HepG2 (cell line): Measurements from ENCODE around the gene TOB1. TPM values are rescaled to one million over a fixed set of nuclear protein-coding genes. Genes with fewer than 3 reads are reported as not detected.

Experiments used
- FOXM1 ChIP-seq: sonication (generic); formaldehyde crosslinking; IDR thresholded peaks from 2 replicates; pipeline ENCODE4 v1.5.0; 2020; ENCODE audit warnings: missing genetic modification reagents
- HDAC1 ChIP-seq: sonication (generic); formaldehyde crosslinking; IDR thresholded peaks from 2 replicates; pipeline ENCODE4 v1.5.1; 2020; ENCODE audit warnings: mild to moderate bottlenecking, missing genetic modification reagents
- HNRNPK ChIP-seq: fragments of 200-400 bp; formaldehyde crosslinking; IDR thresholded peaks from 2 replicates; pipeline ENCODE4 v1.6.1; 2018; ENCODE audit warnings: low read length, low read depth, moderate library complexity, mild to moderate bottlenecking; ENCODE audit not compliant: poor library complexity, severe bottlenecking
- MTA3 ChIP-seq: sonication (generic); formaldehyde crosslinking; IDR thresholded peaks from 2 replicates; pipeline ENCODE4 v1.4.0; 2020; ENCODE audit warnings: missing genetic modification reagents
- PCBP1 ChIP-seq: fragments of 200-400 bp; formaldehyde crosslinking; IDR thresholded peaks from 2 replicates; pipeline ENCODE4 v1.6.1; 2017; ENCODE audit warnings: mild to moderate bottlenecking, low read depth, low read length, borderline replicate concordance
- RAD51 ChIP-seq: fragments of 450-650 bp; IDR thresholded peaks from 2 replicates; pipeline ENCODE4 v1.6.1; 2016; ENCODE audit warnings: borderline replicate concordance
- SKI ChIP-seq: fragments of 450-650 bp; IDR thresholded peaks from one replicate; pipeline ENCODE4 v1.6.1; 2018; ENCODE audit warnings: mild to moderate bottlenecking; ENCODE audit not compliant: partially characterized antibody
- TCF12 ChIP-seq, 2 experiments: fragments of 450-650 bp in 1 of 2; sonication (generic) in 1 of 2; formaldehyde crosslinking in 1 of 2; IDR thresholded peaks; 2 replicates each; pipeline versions ENCODE4 v1.6.1 to v1.8.0; 2017 to 2022; ENCODE audit warnings: antibody characterized with exemption in 1 of 2, mild to moderate bottlenecking in 1 of 2, missing genetic modification reagents in 1 of 2, moderate library complexity in 1 of 2
- XRCC5 ChIP-seq: fragments of 200-400 bp; formaldehyde crosslinking; optimal IDR thresholded peaks from 2 replicates; pipeline ENCODE3; 2017; ENCODE audit warnings: mild to moderate bottlenecking, low read length
- ZFY ChIP-seq: sonication (generic); formaldehyde crosslinking; IDR thresholded peaks from 2 replicates; pipeline ENCODE4 v1.4.0; 2020; ENCODE audit warnings: missing genetic modification reagents
- ZNF264 ChIP-seq: sonication (generic); formaldehyde crosslinking; IDR thresholded peaks from 2 replicates; pipeline ENCODE4 v1.4.0; 2020; ENCODE audit warnings: missing genetic modification reagents
- ZNF629 ChIP-seq: sonication (generic); formaldehyde crosslinking; conservative IDR thresholded peaks from 2 replicates; pipeline ENCODE4 v1.5.0; 2020; ENCODE audit warnings: missing genetic modification reagents
- ZNF768 ChIP-seq: sonication (generic); formaldehyde crosslinking; IDR thresholded peaks from 2 replicates; pipeline ENCODE4 v1.4.0; 2020; ENCODE audit warnings: missing genetic modification reagents
- ZNF883 ChIP-seq: sonication (generic); formaldehyde crosslinking; IDR thresholded peaks from 2 replicates; pipeline ENCODE4 v1.5.1; 2020; ENCODE audit warnings: mild to moderate bottlenecking, missing genetic modification reagents; ENCODE audit errors: not compliant biosample characterization
- ZSCAN22 ChIP-seq: sonication (generic); formaldehyde crosslinking; IDR thresholded peaks from 2 replicates; pipeline ENCODE4 v1.4.0; 2020; ENCODE audit warnings: mild to moderate bottlenecking, missing genetic modification reagents
- polyA plus RNA-seq, 8 experiments: library from polyadenylated mRNA; depleted of rRNA in 3 of 8; stranded (reverse) in 7 of 8; unstranded in 1 of 8; fragments of >200 nt; fragmentation: Illumina TruSeq in 4 of 8; extraction: Trizol in 4 of 8; gene quantifications; 2 replicates each; pipeline versions ENCODE4 v1.2.1 to v1.2.3, GENCODE V29; 2011 to 2016; ENCODE audit warnings: low read depth in 4 of 8, missing spikeins in 1 of 8, mixed read lengths in 1 of 8; ENCODE audit not compliant: insufficient read depth in 1 of 8
- total RNA-seq, 5 experiments: library from RNA; depleted of rRNA; stranded (reverse); fragments of >200 nt; fragmentation: Illumina TruSeq; extraction: Trizol; gene quantifications; 2 replicates each; pipeline ENCODE4 v1.2.3, GENCODE V29; 2016; ENCODE audit warnings: low read depth in 1 of 5
- TF ChIP-seq, protein P1 (sequence below): sonication (generic); formaldehyde crosslinking; IDR thresholded peaks from 2 replicates; pipeline ENCODE4 v1.4.0; 2020; ENCODE audit warnings: low read depth, mild to moderate bottlenecking, missing genetic modification reagents
- TF ChIP-seq, protein P2 (sequence below), 2 experiments: fragments of 450-650 bp in 1 of 2; sonication (generic) in 1 of 2; formaldehyde crosslinking; IDR thresholded peaks; 2 replicates each; pipeline versions ENCODE4 v1.5.0 to v1.8.0; 2020 to 2022; ENCODE audit warnings: mild to moderate bottlenecking in 1 of 2, missing genetic modification reagents in 1 of 2
- TF ChIP-seq, protein P3 (sequence below): conservative IDR thresholded peaks from 2 replicates; pipeline ENCODE4 v1.6.1; 2018; ENCODE audit warnings: missing genetic modification reagents
- TF ChIP-seq, protein P4 (sequence below): IDR thresholded peaks from 2 replicates; pipeline ENCODE4 v1.6.1; 2016; ENCODE audit warnings: control low read depth
- TF ChIP-seq, protein P5 (sequence below): sonication (generic); formaldehyde crosslinking; IDR thresholded peaks from 2 replicates; pipeline ENCODE4 v1.4.0; 2020; ENCODE audit warnings: low read depth, mild to moderate bottlenecking, missing genetic modification reagents
- TF ChIP-seq, protein P6 (sequence below): sonication (generic); formaldehyde crosslinking; conservative IDR thresholded peaks from 2 replicates; pipeline ENCODE4 v1.4.0; 2020; ENCODE audit warnings: mild to moderate bottlenecking, missing genetic modification reagents, moderate library complexity

The TOB1 gene
- total and polyA plus RNA-seq, 2 of the 13 experiments (the other 11 are each of a cell fraction or from before 2014, with no cell fraction given): 21.9 to 57.7 TPM

DNA sequence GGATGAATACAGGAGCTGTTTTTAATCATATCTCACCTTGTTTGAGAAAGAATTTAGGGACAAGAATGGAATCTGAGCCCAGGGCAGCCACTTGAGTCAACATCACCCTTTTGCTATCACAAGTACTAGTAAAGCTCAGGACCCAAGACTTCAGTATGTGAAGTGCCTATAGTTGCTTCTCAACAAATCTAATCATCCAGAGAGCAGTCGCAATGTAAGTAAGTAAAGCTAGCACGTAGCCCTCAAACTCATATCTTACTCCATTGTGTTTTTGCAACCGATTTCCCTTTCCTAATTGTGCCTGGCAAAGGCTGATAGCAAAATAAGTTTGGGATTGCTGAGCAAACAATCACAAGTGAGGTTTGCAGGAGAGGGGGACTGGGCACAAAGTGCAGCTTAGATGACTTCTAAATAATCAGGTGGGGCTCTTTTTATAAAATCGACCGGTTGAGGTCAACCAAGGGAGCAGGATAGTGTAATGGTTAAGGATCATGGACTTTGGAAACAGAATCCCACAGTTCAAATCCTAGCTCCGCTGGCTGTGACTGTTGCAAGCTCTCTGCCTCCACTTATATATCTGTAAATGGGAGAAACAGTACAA lies 13.0 kb downstream of the TOB1 start (continued):
- TF ChIP-seq RAD51 (no peak), XRCC5 (no peak), MTA3 (CRISPR knock-in tag) (no peak), TCF12 (IDR thresholded peaks at IDR 0.05) (no peak), TCF12 (CRISPR knock-in tag; IDR thresholded peaks at IDR 0.05) (peak; percentile 40; the same call in 1 of the 2 replicates), ZNF768 (CRISPR knock-in tag) (no peak), ZNF883 (CRISPR knock-in tag) (no peak), ZNF629 (CRISPR knock-in tag) (peak; percentile 91), ZSCAN22 (no peak), ZNF264 (CRISPR knock-in tag) (peak; percentile 34; the same call in 1 of the 2 replicates), HDAC1 (CRISPR knock-in tag) (peak; percentile 51; the same call in 1 of the 2 replicates), FOXM1 (CRISPR knock-in tag) (no peak), HNRNPK (no peak), PCBP1 (no peak), ZFY (CRISPR knock-in tag) (no peak), SKI (no peak)
- TF ChIP-seq, protein P1, sequence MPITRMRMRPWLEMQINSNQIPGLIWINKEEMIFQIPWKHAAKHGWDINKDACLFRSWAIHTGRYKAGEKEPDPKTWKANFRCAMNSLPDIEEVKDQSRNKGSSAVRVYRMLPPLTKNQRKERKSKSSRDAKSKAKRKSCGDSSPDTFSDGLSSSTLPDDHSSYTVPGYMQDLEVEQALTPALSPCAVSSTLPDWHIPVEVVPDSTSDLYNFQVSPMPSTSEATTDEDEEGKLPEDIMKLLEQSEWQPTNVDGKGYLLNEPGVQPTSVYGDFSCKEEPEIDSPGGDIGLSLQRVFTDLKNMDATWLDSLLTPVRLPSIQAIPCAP (CRISPR knock-in tag): no peak
- TF ChIP-seq, protein P2, sequence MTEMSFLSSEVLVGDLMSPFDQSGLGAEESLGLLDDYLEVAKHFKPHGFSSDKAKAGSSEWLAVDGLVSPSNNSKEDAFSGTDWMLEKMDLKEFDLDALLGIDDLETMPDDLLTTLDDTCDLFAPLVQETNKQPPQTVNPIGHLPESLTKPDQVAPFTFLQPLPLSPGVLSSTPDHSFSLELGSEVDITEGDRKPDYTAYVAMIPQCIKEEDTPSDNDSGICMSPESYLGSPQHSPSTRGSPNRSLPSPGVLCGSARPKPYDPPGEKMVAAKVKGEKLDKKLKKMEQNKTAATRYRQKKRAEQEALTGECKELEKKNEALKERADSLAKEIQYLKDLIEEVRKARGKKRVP (CRISPR knock-in tag; IDR thresholded peaks at IDR 0.05): peak in 1 of 2 experiments; percentile 37; a peak in 1 of 4 replicates
- TF ChIP-seq, protein P3, sequence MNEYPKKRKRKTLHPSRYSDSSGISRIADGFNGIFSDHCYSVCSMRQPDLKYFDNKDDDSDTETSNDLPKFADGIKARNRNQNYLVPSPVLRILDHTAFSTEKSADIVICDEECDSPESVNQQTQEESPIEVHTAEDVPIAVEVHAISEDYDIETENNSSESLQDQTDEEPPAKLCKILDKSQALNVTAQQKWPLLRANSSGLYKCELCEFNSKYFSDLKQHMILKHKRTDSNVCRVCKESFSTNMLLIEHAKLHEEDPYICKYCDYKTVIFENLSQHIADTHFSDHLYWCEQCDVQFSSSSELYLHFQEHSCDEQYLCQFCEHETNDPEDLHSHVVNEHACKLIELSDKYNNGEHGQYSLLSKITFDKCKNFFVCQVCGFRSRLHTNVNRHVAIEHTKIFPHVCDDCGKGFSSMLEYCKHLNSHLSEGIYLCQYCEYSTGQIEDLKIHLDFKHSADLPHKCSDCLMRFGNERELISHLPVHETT (CRISPR knock-in tag): no peak
- TF ChIP-seq, protein P4, sequence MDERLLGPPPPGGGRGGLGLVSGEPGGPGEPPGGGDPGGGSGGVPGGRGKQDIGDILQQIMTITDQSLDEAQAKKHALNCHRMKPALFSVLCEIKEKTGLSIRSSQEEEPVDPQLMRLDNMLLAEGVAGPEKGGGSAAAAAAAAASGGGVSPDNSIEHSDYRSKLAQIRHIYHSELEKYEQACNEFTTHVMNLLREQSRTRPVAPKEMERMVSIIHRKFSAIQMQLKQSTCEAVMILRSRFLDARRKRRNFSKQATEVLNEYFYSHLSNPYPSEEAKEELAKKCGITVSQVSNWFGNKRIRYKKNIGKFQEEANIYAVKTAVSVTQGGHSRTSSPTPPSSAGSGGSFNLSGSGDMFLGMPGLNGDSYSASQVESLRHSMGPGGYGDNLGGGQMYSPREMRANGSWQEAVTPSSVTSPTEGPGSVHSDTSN (CRISPR knock-in tag): no peak
- TF ChIP-seq, protein P5, sequence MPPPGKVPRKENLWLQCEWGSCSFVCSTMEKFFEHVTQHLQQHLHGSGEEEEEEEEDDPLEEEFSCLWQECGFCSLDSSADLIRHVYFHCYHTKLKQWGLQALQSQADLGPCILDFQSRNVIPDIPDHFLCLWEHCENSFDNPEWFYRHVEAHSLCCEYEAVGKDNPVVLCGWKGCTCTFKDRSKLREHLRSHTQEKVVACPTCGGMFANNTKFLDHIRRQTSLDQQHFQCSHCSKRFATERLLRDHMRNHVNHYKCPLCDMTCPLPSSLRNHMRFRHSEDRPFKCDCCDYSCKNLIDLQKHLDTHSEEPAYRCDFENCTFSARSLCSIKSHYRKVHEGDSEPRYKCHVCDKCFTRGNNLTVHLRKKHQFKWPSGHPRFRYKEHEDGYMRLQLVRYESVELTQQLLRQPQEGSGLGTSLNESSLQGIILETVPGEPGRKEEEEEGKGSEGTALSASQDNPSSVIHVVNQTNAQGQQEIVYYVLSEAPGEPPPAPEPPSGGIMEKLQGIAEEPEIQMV (CRISPR knock-in tag): no peak
- TF ChIP-seq, protein P6, sequence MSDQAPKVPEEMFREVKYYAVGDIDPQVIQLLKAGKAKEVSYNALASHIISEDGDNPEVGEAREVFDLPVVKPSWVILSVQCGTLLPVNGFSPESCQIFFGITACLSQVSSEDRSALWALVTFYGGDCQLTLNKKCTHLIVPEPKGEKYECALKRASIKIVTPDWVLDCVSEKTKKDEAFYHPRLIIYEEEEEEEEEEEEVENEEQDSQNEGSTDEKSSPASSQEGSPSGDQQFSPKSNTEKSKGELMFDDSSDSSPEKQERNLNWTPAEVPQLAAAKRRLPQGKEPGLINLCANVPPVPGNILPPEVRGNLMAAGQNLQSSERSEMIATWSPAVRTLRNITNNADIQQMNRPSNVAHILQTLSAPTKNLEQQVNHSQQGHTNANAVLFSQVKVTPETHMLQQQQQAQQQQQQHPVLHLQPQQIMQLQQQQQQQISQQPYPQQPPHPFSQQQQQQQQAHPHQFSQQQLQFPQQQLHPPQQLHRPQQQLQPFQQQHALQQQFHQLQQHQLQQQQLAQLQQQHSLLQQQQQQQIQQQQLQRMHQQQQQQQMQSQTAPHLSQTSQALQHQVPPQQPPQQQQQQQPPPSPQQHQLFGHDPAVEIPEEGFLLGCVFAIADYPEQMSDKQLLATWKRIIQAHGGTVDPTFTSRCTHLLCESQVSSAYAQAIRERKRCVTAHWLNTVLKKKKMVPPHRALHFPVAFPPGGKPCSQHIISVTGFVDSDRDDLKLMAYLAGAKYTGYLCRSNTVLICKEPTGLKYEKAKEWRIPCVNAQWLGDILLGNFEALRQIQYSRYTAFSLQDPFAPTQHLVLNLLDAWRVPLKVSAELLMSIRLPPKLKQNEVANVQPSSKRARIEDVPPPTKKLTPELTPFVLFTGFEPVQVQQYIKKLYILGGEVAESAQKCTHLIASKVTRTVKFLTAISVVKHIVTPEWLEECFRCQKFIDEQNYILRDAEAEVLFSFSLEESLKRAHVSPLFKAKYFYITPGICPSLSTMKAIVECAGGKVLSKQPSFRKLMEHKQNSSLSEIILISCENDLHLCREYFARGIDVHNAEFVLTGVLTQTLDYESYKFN: peak; percentile 93
